ENCODE measurements around the gene XXYLT1.

The XXYLT1 gene

DNA sequence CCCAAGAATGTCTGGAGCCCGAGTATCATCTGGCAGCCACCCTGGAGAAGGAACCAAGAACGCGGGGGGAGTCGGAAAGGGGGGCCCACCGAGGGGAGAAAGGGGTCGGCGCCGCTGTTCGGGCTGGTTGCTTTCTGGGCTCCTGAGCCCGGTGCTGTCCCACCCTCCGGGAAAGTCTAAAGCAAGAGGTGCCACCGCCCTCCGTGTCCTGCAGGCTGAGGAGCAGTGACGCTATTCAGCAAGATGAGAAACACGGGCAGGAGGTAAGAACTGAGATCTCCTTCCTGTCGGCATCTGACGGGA is 234.8 kb downstream of the XXYLT1 start:
- Histone ChIP-seq H3K4me1 (ENCODE audit: low read depth, poor library complexity, severe bottlenecking) (no peaks in the 10 kb centered on the region), H3K36me3 (ENCODE audit: insufficient read depth) (no peaks in the 10 kb centered on the region), H2AFZ (ENCODE audit: low read depth) (no peak overlapping the region), H4K20me1 (ENCODE audit: insufficient read depth) (no peaks in the 10 kb centered on the region), H3K4me3 (IDR thresholded peaks at IDR 0.05; ENCODE audit: insufficient read depth, low read depth, low read length) (no peak overlapping the region), H3K79me2 (ENCODE audit: insufficient read depth, low read depth) (no peaks in the 10 kb centered on the region), H3K27me3 (ENCODE audit: insufficient read depth, low read depth) (no peaks in the 10 kb centered on the region), H3K9ac (no peak overlapping the region), H3K4me2 (no peak overlapping the region), H3K27ac (no peak overlapping the region)
- no peak for TF ChIP-seq CTCF (conservative IDR thresholded peaks at IDR 0.05; ENCODE audit: low read depth, low read length)

GRCh38 chr3:195035345-195036202 is 235.4 kb downstream of the XXYLT1 start:
- TF ChIP-seq CTCF (conservative IDR thresholded peaks at IDR 0.05; ENCODE audit: low read depth, low read length), result 0 out of 2 replicates have a peak, but pooled peaks have one; percentile 13

GRCh38 chr3:195034541-195034940 is 236.4 kb downstream of the XXYLT1 start:
- no peaks in the 10 kb centered on the region for H3K36me3 ChIP-seq (ENCODE audit: insufficient read depth)
- no peaks in the 10 kb centered on the region for H4K20me1 ChIP-seq (ENCODE audit: insufficient read depth)
- TF ChIP-seq CTCF (conservative IDR thresholded peaks at IDR 0.05; ENCODE audit: low read depth, low read length), result no peak
- H2AFZ ChIP-seq (ENCODE audit: low read depth), result no peak overlapping the region
- no peak overlapping the region for H3K9ac ChIP-seq
- no peak overlapping the region for H3K4me3 ChIP-seq (IDR thresholded peaks at IDR 0.05; ENCODE audit: insufficient read depth, low read depth, low read length)
- no peaks in the 10 kb centered on the region for H3K79me2 ChIP-seq (ENCODE audit: insufficient read depth, low read depth)
- no peaks in the 10 kb centered on the region for H3K4me1 ChIP-seq (ENCODE audit: low read depth, poor library complexity, severe bottlenecking)
- no peaks in the 10 kb centered on the region for H3K27me3 ChIP-seq (ENCODE audit: insufficient read depth, low read depth)
- no peak overlapping the region for H3K27ac ChIP-seq
- H3K4me2 ChIP-seq, result no peak overlapping the region

More at GRCh38 chr3:195035345-195036202, 235.4 kb downstream of the XXYLT1 start:
- H3K4me3 ChIP-seq (IDR thresholded peaks at IDR 0.05; ENCODE audit: insufficient read depth, low read depth, low read length), result no peak overlapping the region
- H2AFZ ChIP-seq (ENCODE audit: low read depth), result no peak overlapping the region
- no peaks in the 10 kb centered on the region for H4K20me1 ChIP-seq (ENCODE audit: insufficient read depth)
- no peaks in the 10 kb centered on the region for H3K79me2 ChIP-seq (ENCODE audit: insufficient read depth, low read depth)
- H3K9ac ChIP-seq, result no peak overlapping the region
- no peak overlapping the region for H3K27ac ChIP-seq
- H3K36me3 ChIP-seq (ENCODE audit: insufficient read depth), result no peaks in the 10 kb centered on the region
- H3K4me1 ChIP-seq (ENCODE audit: low read depth, poor library complexity, severe bottlenecking), result no peaks in the 10 kb centered on the region
- H3K4me2 ChIP-seq, result no peak overlapping the region
- no peaks in the 10 kb centered on the region for H3K27me3 ChIP-seq (ENCODE audit: insufficient read depth, low read depth)

DNA sequence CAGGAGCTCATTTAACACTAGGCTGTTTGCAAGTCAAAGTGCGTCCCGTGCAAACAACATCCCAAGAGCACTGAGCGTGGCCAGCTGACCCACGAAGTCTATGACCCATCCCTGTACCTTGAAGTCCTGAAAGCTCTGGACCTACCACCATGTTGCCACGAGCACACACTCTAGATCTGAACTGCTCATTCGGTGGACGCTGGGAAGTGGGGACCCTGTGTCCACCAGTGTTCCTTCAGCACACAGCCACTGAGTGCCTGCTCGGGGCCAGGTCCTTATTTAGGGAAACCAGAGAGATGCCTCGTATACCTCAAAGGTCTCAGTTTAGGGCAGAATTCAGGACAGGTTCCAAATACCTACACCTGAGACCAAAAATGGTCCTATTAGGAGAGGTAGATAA is 236.9 kb downstream of the XXYLT1 start:
- H3K4me2 ChIP-seq, result no peak overlapping the region
- H4K20me1 ChIP-seq (ENCODE audit: insufficient read depth), result no peaks in the 10 kb centered on the region
- H3K27me3 ChIP-seq (ENCODE audit: insufficient read depth, low read depth), result no peaks in the 10 kb centered on the region
- H3K4me3 ChIP-seq (IDR thresholded peaks at IDR 0.05; ENCODE audit: insufficient read depth, low read depth, low read length), result no peak overlapping the region
- no peaks in the 10 kb centered on the region for H3K4me1 ChIP-seq (ENCODE audit: low read depth, poor library complexity, severe bottlenecking)
- no peaks in the 10 kb centered on the region for H3K36me3 ChIP-seq (ENCODE audit: insufficient read depth)
- no peak for TF ChIP-seq CTCF (conservative IDR thresholded peaks at IDR 0.05; ENCODE audit: low read depth, low read length)
- no peaks in the 10 kb centered on the region for H3K79me2 ChIP-seq (ENCODE audit: insufficient read depth, low read depth)
- no peak overlapping the region for H3K9ac ChIP-seq
- no peak overlapping the region for H2AFZ ChIP-seq (ENCODE audit: low read depth)
- H3K27ac ChIP-seq, result no peak overlapping the region
